Right ventricle myocardium superior (tissue), 1 donor: ENCODE data around the gene FBXO24. TPM values are rescaled to one million over a fixed set of nuclear protein-coding genes. Genes with fewer than 3 reads are reported as not detected.

Source experiments
- ATAC-seq: fragments of 200-7000 bp; cut with Tn5 transposase; one replicate; pipeline ENCODE4 v1.9.1; 2020; ENCODE audit warnings: mild to moderate bottlenecking; ENCODE audit not compliant: poor library complexity
- DNase-seq: peaks from one replicate; pipeline ENCODE4 v3.0.0-alpha.2; 2020
- intact Hi-C: fragments of 100-400 bp; cut with DNase I; formaldehyde crosslinking; loops from one replicate; pipeline ENCODE4 v1.11.2; 2022
- total RNA-seq: library from RNA; stranded (reverse); fragmentation: NEBNext Ultra II Directional; extraction: Animal tissue kit (Norgen Biotek cat#: 25700); gene quantifications from one replicate; pipeline ENCODE4 v1.2.1, GENCODE V29; 2021
- donor health status: DM: no; HTN: yes; CAD: no; lungs with severe emphysema.

The FBXO24 gene
- total RNA-seq, 1 donor from 2014 or later = 0.35 TPM

GRCh38 chr7:100604976-100605911, 19.1 kb downstream of the FBXO24 start:
- DNase-seq = peak; percentile 71
- intact Hi-C loops = loop anchor here (5.0 kb wide), 1 partner anchor 87 kb away; the partner anchor contains the start of gene GIGYF1
- ATAC-seq = peak; percentile 36

- intact Hi-C loops = no loop called here
Observed at GRCh38 chr7:100606313-100606712, 20.2 kb downstream of the FBXO24 start.

GRCh38 chr7:100607111-100607510, 21.0 kb downstream of the FBXO24 start:
- ATAC-seq (no peak), DNase-seq (no peak)
- intact Hi-C loops = no loop called here

More at GRCh38 chr7:100606313-100606712, 20.2 kb downstream of the FBXO24 start:
- ATAC-seq = no peak
- no peak for DNase-seq

GRCh38 chr7:100609958-100610357, 23.8 kb downstream of the FBXO24 start:
- ATAC-seq = no peak
- no peak for DNase-seq
- intact Hi-C loops = no loop called here

- intact Hi-C loops = no loop called here
- peak; percentile 98 for ATAC-seq
Observed at GRCh38 chr7:100611983-100612729, 26.0 kb downstream of the FBXO24 start, which contains the start of gene MOSPD3. MOSPD3 (plus strand) TSS chr7:100612540; CDS start chr7:100612792, 252 bp downstream.

GRCh38 chr7:100612730-100613390, 26.7 kb downstream of the FBXO24 start:
- ATAC-seq = peak; percentile 2
- DNase-seq = no peak

More at GRCh38 chr7:100611983-100612729, 26.0 kb downstream of the FBXO24 start, which contains the start of gene MOSPD3:
- DNase-seq = peak; percentile 98

GRCh38 chr7:100613412-100614175, 27.5 kb downstream of the FBXO24 start:
- ATAC-seq (no peak), DNase-seq (no peak)
- intact Hi-C loops = no loop called here

More at GRCh38 chr7:100612730-100613390, 26.7 kb downstream of the FBXO24 start:
- intact Hi-C loops = no loop called here

- no peak for DNase-seq
- intact Hi-C loops = no loop called here
- ATAC-seq = no peak
Observed at GRCh38 chr7:100614308-100614861, 28.3 kb downstream of the FBXO24 start.

- ATAC-seq (no peak), DNase-seq (no peak)
- intact Hi-C loops = no loop called here
Observed at GRCh38 chr7:100620239-100620638, 34.1 kb downstream of the FBXO24 start.

GRCh38 chr7:100620804-100621203, 34.7 kb downstream of the FBXO24 start:
- intact Hi-C loops = no loop called here
- ATAC-seq = no peak

GRCh38 chr7:100621554-100621953, 35.4 kb downstream of the FBXO24 start:
- ATAC-seq (no peak), DNase-seq (no peak)
- intact Hi-C loops = no loop called here

More at GRCh38 chr7:100620804-100621203, 34.7 kb downstream of the FBXO24 start:
- no peak for DNase-seq

GRCh38 chr7:100623951-100624824, 38.1 kb downstream of the FBXO24 start:
- DNase-seq = no peak
- ATAC-seq = no peak
- intact Hi-C loops = no loop called here

- DNase-seq (no peak), ATAC-seq (no peak)
- intact Hi-C loops = loop anchor here (5.0 kb wide), 1 partner anchor 41 kb away; no protein-coding TSS in a partner anchor
Observed at GRCh38 chr7:100626055-100626454, 39.9 kb downstream of the FBXO24 start.

GRCh38 chr7:100626530-100627237, 40.6 kb downstream of the FBXO24 start:
- intact Hi-C loops = loop anchor here (5.0 kb wide), 1 partner anchor 41 kb away; no protein-coding TSS in a partner anchor
- DNase-seq (peak; percentile 88), ATAC-seq (peak; percentile 97)

- ATAC-seq = no peak
- intact Hi-C loops = loop anchor here (5.0 kb wide), 1 partner anchor 40 kb away; no protein-coding TSS in a partner anchor
- DNase-seq = no peak
Observed at GRCh38 chr7:100627238-100627549, 41.1 kb downstream of the FBXO24 start.

GRCh38 chr7:100629117-100629716, 43.1 kb downstream of the FBXO24 start:
- ATAC-seq = no peak
- intact Hi-C loops = loop anchor here (5.0 kb wide), 1 partner anchor 38 kb away; no protein-coding TSS in a partner anchor
- no peak for DNase-seq
